ENCODE results near the gene BAG5. TPM values are rescaled to one million over a fixed set of nuclear protein-coding genes. Genes with fewer than 3 reads are reported as not detected.

The BAG5 gene
- total RNA-seq, 1 donor from 2014 or later, result 7.5 TPM

- DNase-seq (ENCODE audit: low spot score) (no peak), ATAC-seq (no peak)
These were observed 38.2 kb downstream of the BAG5 start for GRCh38 chr14:103524002-103524935.

DNA sequence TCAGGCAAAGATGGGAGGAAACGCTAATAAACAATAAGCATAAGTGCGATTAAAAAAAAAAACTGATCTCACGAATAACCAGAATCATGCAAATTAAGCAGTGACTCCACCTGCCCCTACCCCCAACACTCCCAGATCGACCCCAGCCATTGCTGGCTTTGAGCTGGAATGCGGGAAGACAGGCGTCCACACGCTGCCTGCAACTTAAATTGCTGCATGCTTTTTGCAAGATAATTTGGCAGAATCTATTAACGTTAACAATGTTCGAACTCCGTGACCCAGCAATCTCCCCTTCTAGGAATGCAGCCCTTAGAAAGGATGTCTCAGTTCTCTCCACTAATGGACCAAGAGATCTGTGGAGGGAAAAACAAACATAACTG, 38.9 kb downstream of the BAG5 start:
- DNase-seq (ENCODE audit: low spot score), result no peak

DNA sequence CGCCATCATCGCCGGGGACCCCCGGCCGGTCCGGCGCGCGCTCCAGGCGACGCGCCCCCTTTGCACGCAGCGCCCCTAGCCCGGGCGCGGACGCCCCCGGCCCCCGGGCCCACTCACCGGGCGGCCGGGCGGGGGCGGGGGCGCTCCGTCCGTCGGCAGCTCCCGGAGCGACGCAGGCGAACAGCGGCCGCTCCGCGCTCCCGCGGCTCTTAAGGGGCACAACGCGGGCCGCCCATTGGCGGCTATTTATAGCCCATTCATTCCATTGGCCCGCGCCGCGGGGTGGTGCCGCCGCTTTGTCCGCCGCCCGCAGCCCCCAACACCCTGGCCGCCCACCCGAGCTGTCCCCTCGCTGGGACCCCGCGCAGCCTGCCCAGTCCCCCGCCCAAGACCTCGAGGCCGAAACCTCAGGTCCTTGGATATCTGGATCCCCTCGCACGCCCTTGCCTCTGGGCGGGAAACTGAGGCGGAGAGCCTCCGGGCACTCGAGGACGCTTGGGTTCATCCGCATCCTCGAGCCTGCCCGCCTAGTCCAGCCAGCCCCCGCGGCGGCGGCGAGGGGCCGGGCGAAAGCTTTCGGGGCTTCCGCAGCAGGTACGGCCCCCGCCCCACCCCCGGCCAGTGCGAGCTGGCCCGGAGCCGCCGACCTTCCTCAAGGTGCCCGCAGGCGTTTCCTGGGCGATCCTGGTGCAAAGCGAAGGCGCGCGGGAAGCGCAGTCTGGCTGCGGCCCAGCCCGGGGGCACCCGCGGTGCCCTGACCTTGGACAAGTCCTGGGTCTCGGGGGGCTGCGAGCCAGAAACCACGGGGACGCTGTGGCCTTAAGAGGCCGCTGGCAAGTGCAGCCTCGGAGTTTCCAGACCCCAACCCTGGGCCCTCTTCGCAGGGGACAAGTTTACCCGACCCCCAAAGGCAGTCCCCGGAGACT, 39.5 kb downstream of the BAG5 start, which contains the start of gene CKB:
Gene CKB, minus strand, starts transcription at position 182 of the 926 bp plus-strand sequence. CDS start 337 bp downstream, outside the sequence.
- DNase-seq (ENCODE audit: low spot score), result peak; percentile 59
- ATAC-seq, result peak; percentile 34

More for the DNA sequence above, 38.9 kb downstream of the BAG5 start:
- no peak for ATAC-seq

DNA sequence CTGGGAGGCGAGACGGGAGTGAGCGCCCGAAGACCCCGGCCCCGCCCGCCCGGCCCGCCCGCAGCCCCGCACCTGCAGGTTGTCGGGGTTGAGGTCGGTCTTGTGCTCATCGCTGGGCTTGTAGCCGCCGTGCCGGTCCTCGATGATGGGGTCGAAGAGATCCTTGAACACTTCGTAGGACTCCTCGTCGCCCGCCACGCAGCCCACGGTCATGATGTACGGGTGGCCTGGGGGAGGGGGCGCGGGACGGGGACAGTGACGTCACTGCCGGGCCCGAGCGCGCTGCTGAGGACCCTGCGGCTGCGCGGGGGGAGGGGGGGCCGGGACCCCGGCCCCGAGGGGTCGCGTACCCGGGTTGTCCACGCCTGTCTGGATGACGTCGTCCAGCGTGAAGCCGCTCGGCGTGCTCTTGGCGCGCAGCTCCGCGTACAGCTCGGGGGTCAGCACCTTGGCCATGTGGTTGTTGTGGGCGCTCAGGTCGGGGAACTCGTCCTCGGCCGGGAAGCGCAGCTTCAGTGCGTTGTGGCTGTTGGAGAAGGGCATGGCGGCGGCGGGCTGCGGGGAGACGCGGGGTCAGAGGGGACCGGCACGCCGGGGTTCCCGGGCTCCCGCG, 40.4 kb downstream of the BAG5 start:
- ATAC-seq, result no peak
- DNase-seq (ENCODE audit: low spot score), result no peak

DNA sequence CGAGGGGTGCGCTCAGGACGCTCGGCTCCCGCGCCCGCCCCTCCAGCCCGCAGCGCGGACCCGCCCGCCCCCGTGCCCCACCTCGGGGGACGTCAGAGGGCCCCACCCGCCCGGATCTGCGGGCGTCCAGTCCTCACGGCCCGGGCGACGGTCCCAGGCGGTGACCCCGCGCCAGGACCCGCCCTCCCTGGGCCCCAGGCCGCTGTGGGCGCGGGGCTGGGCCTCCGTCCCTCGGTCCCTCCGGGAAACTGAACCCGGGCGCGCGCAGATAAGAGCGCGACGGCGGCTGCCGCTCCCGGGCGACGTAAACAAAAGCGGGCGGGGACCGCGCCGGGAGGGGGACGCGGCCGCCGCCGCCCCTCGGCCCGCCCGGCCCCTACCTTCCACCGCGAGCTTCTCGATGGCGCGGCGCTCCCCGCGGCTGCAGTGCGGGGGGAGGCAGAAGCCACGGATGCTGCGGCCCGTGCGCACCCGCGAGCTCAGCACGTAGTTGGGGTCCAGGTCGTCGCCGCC, 41.0 kb downstream of the BAG5 start:
- DNase-seq (ENCODE audit: low spot score) (no peak), ATAC-seq (peak; percentile 38)

- ATAC-seq (peak; percentile 60), DNase-seq (ENCODE audit: low spot score) (peak; percentile 70)
These were observed 41.6 kb downstream of the BAG5 start for GRCh38 chr14:103520657-103521437.

GRCh38 chr14:103520269-103520656, 42.2 kb downstream of the BAG5 start:
- ATAC-seq, result no peak
- DNase-seq (ENCODE audit: low spot score), result no peak

GRCh38 chr14:103519837-103520212, 42.6 kb downstream of the BAG5 start:
- DNase-seq (ENCODE audit: low spot score) (peak; percentile 49), ATAC-seq (no peak)

DNA sequence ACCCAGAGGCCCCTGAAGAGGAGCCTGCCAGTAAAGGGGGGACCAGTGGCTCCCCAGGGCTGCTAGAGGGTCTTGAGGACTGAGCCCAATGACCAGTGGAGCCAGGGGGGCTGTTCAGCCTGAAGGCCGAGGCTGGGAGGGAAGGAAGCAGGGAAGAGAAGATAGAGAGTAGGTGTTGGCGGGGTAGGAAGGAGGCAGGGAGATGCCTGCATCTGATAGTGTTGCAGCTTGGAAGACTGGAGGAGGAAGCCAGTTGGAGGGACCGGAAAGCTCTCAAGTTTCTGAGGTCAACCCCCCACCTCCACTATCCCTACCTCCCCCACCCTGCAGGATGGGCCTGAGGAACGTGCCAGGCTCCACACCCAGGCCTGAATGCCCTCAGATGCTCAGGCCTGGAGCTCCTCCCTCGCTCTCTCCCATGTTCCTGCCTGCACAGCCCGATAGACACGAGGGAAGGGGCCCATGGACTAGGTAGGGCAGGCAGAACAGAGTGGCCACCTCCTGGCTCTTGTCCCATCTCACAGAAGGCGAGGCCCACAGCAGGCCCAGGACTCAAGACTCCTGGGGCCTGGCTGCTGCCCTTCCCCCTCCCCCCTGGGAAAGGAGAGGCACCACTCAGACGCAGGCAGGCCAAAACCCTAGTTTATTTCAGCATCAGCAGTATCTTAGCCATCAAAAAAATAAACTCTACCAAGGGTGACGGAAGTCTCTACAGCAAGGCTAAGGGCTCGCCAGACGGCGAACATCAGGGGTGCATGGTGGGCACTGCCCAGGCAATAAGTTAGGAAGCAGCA, 43.2 kb downstream of the BAG5 start:
- DNase-seq (ENCODE audit: low spot score) (no peak), ATAC-seq (no peak)

DNA sequence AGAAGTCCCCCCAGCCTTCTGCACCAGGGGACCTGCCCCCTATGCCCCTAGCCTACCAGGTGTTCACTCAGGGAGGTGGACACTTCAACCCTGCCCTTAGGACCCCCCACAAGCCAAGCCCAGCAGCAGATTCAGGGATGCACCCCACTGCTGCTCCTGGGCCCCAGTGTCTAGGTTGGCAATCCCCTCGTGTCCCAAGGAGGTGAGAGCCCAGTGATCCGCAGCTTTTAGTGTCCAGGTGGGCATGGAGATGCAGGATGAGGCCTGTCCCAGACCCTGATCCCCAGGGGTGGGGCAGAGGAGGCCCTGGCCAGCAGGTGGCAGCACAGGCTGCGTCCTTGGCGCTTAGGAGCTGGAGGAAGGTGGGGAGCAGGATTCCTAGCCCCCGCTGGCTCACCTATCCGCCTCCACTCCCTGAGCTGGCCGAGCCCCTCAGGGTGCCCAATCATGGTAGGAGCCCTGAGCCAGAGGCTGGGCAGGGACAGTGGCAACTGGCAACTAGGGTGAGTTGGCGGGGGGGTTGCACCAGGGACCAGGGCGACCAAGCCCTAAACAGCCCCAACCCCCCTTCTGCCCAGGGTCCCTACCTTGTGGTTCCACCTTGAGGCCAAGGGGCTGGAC, 43.9 kb downstream of the BAG5 start:
- ATAC-seq, result peak; percentile 66

GRCh38 chr14:103517721-103518421, 44.6 kb downstream of the BAG5 start:
- DNase-seq (ENCODE audit: low spot score) (no peak), ATAC-seq (peak; percentile 46)

More for the DNA sequence above, 43.9 kb downstream of the BAG5 start:
- DNase-seq (ENCODE audit: low spot score), result peak; percentile 65

DNA sequence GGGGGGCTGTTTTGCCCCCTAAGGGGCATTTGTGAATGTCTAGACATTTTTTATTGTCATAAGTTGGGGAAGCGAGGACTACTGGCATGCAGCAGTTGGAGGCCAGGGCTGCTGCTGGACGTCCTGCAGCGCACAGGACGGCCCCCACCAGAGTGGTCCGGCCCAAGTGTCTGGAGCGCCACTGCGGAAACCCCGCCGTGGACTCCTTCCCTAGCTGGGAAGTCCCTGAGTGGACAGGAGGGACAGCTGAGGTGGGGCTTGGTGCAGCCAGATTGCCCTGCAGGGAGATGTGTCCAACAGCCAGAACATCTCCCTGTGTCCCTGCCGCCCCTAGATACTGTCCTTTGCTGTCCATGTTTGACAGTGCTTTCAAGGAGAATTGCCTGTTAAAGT, 45.3 kb downstream of the BAG5 start:
- DNase-seq (ENCODE audit: low spot score) (no peak), ATAC-seq (no peak)

DNA sequence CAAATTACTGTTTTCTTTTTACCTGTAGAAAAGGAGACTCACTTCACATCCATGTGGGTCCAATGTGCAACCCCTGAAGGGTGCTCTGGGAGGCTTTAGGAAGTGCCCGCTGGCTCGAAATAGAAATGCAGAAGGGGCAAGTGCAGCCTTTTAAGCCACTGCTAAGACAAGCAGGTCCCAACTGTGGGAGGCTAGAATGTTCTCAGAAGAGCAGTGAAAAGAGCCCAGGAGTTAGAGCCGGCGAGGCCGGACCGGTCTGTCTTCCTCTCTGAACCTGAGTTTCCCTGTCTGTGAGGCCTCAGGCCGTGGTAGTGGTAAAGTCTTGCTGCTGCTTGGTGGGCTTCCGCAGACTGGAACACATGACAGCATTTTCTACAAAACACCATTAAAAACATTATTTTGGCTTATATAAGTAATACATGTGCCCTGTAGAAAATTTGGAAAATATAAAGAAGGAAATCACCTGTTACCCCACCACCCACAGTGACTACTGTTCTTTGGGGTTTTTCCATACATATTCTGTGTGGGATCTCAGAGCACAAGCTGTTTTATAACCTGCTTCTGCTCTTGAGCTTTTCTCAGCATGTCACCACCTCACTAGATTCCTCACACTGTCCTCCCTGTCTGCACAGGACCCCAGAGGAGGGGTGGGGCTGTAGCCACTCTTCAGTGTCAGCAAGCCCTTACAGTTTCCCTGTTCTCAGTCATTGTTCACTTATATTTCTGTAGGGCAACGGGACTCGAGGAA, 45.9 kb downstream of the BAG5 start:
- no peak for ATAC-seq

GRCh38 chr14:103514596-103515421, 47.6 kb downstream of the BAG5 start:
- ATAC-seq (no peak), DNase-seq (ENCODE audit: low spot score) (no peak)

More for the DNA sequence above, 45.9 kb downstream of the BAG5 start:
- no peak for DNase-seq (ENCODE audit: low spot score)

DNA sequence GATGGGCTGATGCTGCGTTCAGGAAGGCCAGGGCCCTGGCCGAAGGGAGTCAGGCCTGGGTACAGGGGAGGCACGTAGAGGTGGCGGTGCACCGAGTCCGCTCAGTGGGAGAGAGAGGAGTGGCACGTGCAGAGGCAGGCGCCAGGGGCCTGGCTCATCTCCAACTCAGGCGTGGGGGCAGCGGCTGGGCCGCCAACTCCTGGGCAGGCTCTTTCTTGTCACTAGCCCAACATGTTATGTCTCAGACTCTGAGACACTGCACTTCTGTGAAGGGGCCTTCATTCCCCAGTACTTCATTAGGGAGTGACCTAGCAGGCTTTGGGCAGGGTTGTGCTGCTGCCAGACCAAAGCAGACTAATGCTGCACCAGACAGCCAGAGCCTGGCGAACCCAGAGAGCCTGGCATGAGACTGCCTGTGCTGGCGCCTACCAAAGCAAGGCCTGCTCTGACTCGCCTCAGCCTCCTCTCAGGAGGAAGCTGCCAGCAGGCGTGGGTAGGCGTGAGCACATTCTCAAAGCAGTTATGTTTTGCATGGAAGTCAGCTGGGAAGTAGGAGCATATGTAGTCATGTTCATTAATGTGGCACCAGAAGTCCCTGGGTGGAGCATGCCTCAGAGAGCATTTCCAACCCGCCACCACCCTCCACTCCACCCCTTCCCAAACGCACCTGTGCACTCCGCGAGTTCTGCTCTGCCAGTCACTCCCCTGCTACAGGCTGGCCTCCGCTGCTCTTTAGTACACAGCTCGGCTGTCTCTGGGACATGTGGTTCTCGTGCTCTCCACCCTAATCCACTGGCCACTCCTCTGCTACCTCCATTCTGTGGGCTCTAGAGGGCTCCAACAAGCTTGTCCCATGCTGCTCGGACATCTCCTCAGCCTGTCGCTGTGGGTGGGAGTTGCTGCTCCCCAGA, 49.5 kb downstream of the BAG5 start:
- ATAC-seq (peak; percentile 7), DNase-seq (ENCODE audit: low spot score) (no peak)
